HCT116 (cell line): ENCODE data around the gene TPGS1. TPM values are rescaled to one million over a fixed set of nuclear protein-coding genes. Genes with fewer than 3 reads are reported as not detected.

Experiments used
- ATAC-seq: fragments of 200-7000 bp; cut with Tn5 transposase; 2 replicates; pipeline ENCODE4 v1.9.1; 2020; ENCODE audit warnings: mild to moderate bottlenecking, moderate library complexity
- BruUV-seq: library from RNA; stranded (reverse); fragments of 400-500 nt; replicated peaks from 2 replicates; lab custom pipeline; 2021; lab: Mats Ljungman, UMichigan
- CTCF ChIA-PET: fragments of 300-600 bp; sonication (Branson Sonifier 250); formaldehyde crosslinking; loops from one replicate; lab custom pipeline; 2021; ENCODE audit warnings: antibody characterized with exemption; lab: Charles Lee
- POLR2A ChIA-PET: fragments of 300-600, 350-600 bp; sonication (Branson Sonifier 250); formaldehyde crosslinking; loops from one replicate; lab custom pipeline; 2021; ENCODE audit warnings: antibody characterized with exemption; lab: Charles Lee
- RAD21 ChIA-PET, 2 experiments: fragments of 300-600 bp; sonication (Branson Sonifier 250); formaldehyde crosslinking; loops; one replicate each; lab custom pipeline; 2023; ENCODE audit warnings: low total read pairs in 2 of 2; ENCODE audit not compliant: uncharacterized antibody in 2 of 2, unreplicated experiment in 2 of 2, low non-redundant PET in 1 of 2; lab: Charles Lee
- DNase-seq: peaks from one replicate; pipeline ENCODE4 v3.0.0-alpha.2; 2010; ENCODE audit warnings: low read depth, low spot score
- H2AFZ ChIP-seq: fragments of 200-600 bp; shearing (Covaris generic), sonication (generic); 2 replicates; pipeline ENCODE4 v1.6.1; 2017; ENCODE audit warnings: low read depth, mixed run types, mixed read lengths, antibody characterized with exemption, low read length; ENCODE audit not compliant: poor library complexity, severe bottlenecking
- H3K27ac ChIP-seq: 2 replicates; pipeline ENCODE4 v1.5.1; 2012; ENCODE audit warnings: low read depth, low read length
- H3K27me3 ChIP-seq: fragments of 200-600 bp; sonication (generic); 2 replicates; pipeline ENCODE4 v1.6.1; 2016; ENCODE audit warnings: mixed run types, low read length, mixed read lengths; ENCODE audit not compliant: insufficient read depth
- H3K36me3 ChIP-seq, 2 experiments: fragments of 200-500 bp in 1 of 2; fragments of 200-600 bp in 1 of 2; sonication (Bioruptor generic) in 1 of 2; sonication (generic) in 1 of 2; 2 replicates each; pipeline versions ENCODE4 v1.5.1 to v1.6.1; 2014 to 2016; ENCODE audit warnings: low read length in 2 of 2, inconsistent platforms in 1 of 2, mixed read lengths in 1 of 2, mixed run types in 1 of 2; ENCODE audit not compliant: insufficient read depth in 2 of 2, control insufficient read depth in 1 of 2
- H3K4me1 ChIP-seq, 2 experiments: fragments of 200-600 bp in 1 of 2; sonication (generic) in 1 of 2; 2 replicates each; pipeline versions ENCODE4 v1.5.1 to v1.6.1; 2012 to 2017; ENCODE audit warnings: low read length in 2 of 2, inconsistent platforms in 1 of 2, mild to moderate bottlenecking in 1 of 2, mixed read lengths in 1 of 2, mixed run types in 1 of 2, moderate library complexity in 1 of 2; ENCODE audit not compliant: insufficient read depth in 2 of 2, control insufficient read depth in 1 of 2
- H3K4me2 ChIP-seq: fragments of 200-600 bp; sonication (generic); 2 replicates; pipeline ENCODE4 v1.6.1; 2017; ENCODE audit warnings: mixed run types, low read length, mixed read lengths
- H3K4me3 ChIP-seq, 2 experiments: fragments of 200-600 bp in 1 of 2; sonication (generic) in 1 of 2; replicated peaks in 1 of 2; 2 replicates each; pipeline ENCODE4 v1.5.1; 2011 to 2016; ENCODE audit warnings: low read length in 2 of 2, control low read depth in 1 of 2, low read depth in 1 of 2, mild to moderate bottlenecking in 1 of 2, mixed read lengths in 1 of 2, mixed run types in 1 of 2
- H3K79me2 ChIP-seq: fragments of 200-600 bp; sonication (generic); 2 replicates; pipeline ENCODE4 v1.6.1; 2017; ENCODE audit warnings: mild to moderate bottlenecking, mixed run types, low read length, moderate library complexity, mixed read lengths; ENCODE audit not compliant: insufficient read depth
- H3K9ac ChIP-seq: fragments of 200-600 bp; sonication (generic); 2 replicates; pipeline ENCODE4 v1.6.1; 2016; ENCODE audit warnings: low read length, mixed read lengths
- H3K9me2 ChIP-seq: fragments of 200-600 bp; sonication (generic), shearing (Covaris generic); 2 replicates; pipeline ENCODE4 v1.6.1; 2017; ENCODE audit warnings: mixed run types, mild to moderate bottlenecking, moderate library complexity; ENCODE audit not compliant: insufficient read depth
- H3K9me3 ChIP-seq, 2 experiments: fragments of 200-500 bp in 1 of 2; fragments of 200-600 bp in 1 of 2; sonication (Bioruptor generic) in 1 of 2; sonication (generic) in 1 of 2; 2 replicates each; pipeline ENCODE4 v1.6.1; 2014 to 2017; ENCODE audit warnings: low read length in 2 of 2, mixed read lengths in 2 of 2, inconsistent platforms in 1 of 2, low read depth in 1 of 2, mild to moderate bottlenecking in 1 of 2, mixed run types in 1 of 2, moderate library complexity in 1 of 2; ENCODE audit not compliant: control insufficient read depth in 1 of 2, insufficient read depth in 1 of 2
- H4K20me1 ChIP-seq: fragments of 200-600 bp; sonication (generic), shearing (Covaris generic); 2 replicates; pipeline ENCODE4 v1.6.1; 2017; ENCODE audit warnings: mixed run types, mild to moderate bottlenecking, moderate library complexity; ENCODE audit not compliant: insufficient read depth
- CEBPB ChIP-seq: IDR thresholded peaks from 2 replicates; pipeline ENCODE4 v1.6.1; 2012; ENCODE audit warnings: low read depth
- EGR1 ChIP-seq: IDR thresholded peaks from 2 replicates; pipeline ENCODE4 v1.6.1; 2012; ENCODE audit warnings: low read depth
- ELF1 ChIP-seq: IDR thresholded peaks from 2 replicates; pipeline ENCODE4 v1.6.1; 2012; ENCODE audit warnings: low read depth, borderline replicate concordance
- EZH2 ChIP-seq: fragments of 200-600 bp; sonication (generic); IDR thresholded peaks from 2 replicates; pipeline ENCODE4 v1.6.1; 2017; ENCODE audit warnings: antibody characterized with exemption, mixed run types
- EZH2phosphoT487 ChIP-seq: fragments of 200-600 bp; IDR thresholded peaks from 2 replicates; pipeline ENCODE4 v1.6.1; 2018; ENCODE audit warnings: antibody characterized with exemption, borderline replicate concordance
- JUND ChIP-seq: IDR thresholded peaks from 2 replicates; pipeline ENCODE4 v1.6.1; 2012
- POLR2A ChIP-seq: IDR thresholded peaks from 2 replicates; pipeline ENCODE4 v1.7.0; 2011; ENCODE audit warnings: borderline replicate concordance; ENCODE audit not compliant: insufficient read depth, insufficient read length; ENCODE audit errors: extremely low read depth
- RAD21 ChIP-seq: IDR thresholded peaks from 2 replicates; pipeline ENCODE4 v1.6.1; 2012; ENCODE audit warnings: low read depth, mild to moderate bottlenecking
- SIN3A ChIP-seq: IDR thresholded peaks from 2 replicates; pipeline ENCODE4 v1.6.1; 2012; ENCODE audit warnings: low read depth
- SP1 ChIP-seq: IDR thresholded peaks from 2 replicates; pipeline ENCODE4 v1.6.1; 2012; ENCODE audit warnings: low read depth
- SRF ChIP-seq: IDR thresholded peaks from 2 replicates; pipeline ENCODE4 v1.6.1; 2012; ENCODE audit warnings: low read depth
- TCF7L2 ChIP-seq: IDR thresholded peaks from 2 replicates; pipeline ENCODE4 v1.7.0; 2011; ENCODE audit warnings: borderline replicate concordance, inconsistent platforms; ENCODE audit not compliant: insufficient read depth, insufficient read length; ENCODE audit errors: extremely low read depth
- ZFX ChIP-seq: fragments of 450-650 bp; IDR thresholded peaks from 2 replicates; pipeline ENCODE4 v1.6.1; 2017
- ZNF274 ChIP-seq: fragments of 200-500 bp; sonication (Bioruptor generic); IDR thresholded peaks from 2 replicates; pipeline ENCODE4 v1.6.1; 2014; ENCODE audit warnings: mild to moderate bottlenecking, low read depth, low read length, inconsistent platforms
- intact Hi-C: fragments of 100-400 bp; cut with micrococcal nuclease; formaldehyde crosslinking; loops from 2 replicates; pipeline ENCODE4 v1.10.0; 2022
- total RNA-seq: library from RNA; stranded (reverse); gene quantifications from one replicate; pipeline ENCODE4 v1.2.1, GENCODE V29; 2021; ENCODE audit not compliant: unreplicated experiment
- TF ChIP-seq, protein P1 (sequence below): IDR thresholded peaks from 2 replicates; pipeline ENCODE4 v1.6.1; 2012
- TF ChIP-seq, protein P2 (sequence below), 3 experiments: fragments of 200-600 bp in 1 of 3; sonication (generic) in 1 of 3; IDR thresholded peaks in 2 of 3; conservative IDR thresholded peaks in 1 of 3; 2 replicates each; pipeline ENCODE4 v1.5.1; 2012 to 2017; ENCODE audit warnings: low read depth in 2 of 3, low read length in 2 of 3, antibody characterized with exemption in 1 of 3, borderline replicate concordance in 1 of 3, control low read depth in 1 of 3, mild to moderate bottlenecking in 1 of 3, mixed read lengths in 1 of 3, mixed run types in 1 of 3, moderate library complexity in 1 of 3; ENCODE audit not compliant: insufficient read depth in 1 of 3
- TF ChIP-seq, protein P3 (sequence below): IDR thresholded peaks from 2 replicates; pipeline ENCODE4 v1.6.1; 2011; ENCODE audit warnings: mild to moderate bottlenecking, low read length, moderate library complexity; ENCODE audit not compliant: insufficient replicate concordance; ENCODE audit errors: extremely low read depth
- TF ChIP-seq, protein P4 (sequence below): IDR thresholded peaks from 2 replicates; pipeline ENCODE4 v1.6.1; 2012

The TPGS1 gene
- total RNA-seq, 1 experiment from 2014 or later, result 19.1 TPM

DNA sequence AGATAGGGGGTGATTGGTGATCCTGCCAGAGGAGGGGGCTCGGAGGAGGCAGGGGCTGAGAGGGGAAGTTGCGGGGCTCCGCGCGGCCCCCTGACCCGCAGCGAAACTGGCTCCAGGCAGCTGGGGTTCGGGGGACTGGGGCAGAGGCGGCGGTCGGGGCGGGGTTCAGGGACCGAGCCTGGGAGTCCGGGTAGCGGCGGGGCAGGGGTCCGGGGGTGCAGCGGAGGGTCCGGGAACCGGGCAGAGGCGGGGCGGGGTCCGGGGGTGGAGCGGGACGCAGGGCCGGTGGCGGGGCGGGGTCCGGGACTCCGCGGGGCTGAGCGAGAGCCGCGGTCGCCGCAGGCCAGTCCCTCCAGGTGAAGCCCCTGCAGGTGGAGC, 9.8 kb upstream of the TPGS1 start:
- Histone ChIP-seq H3K4me2 (no peak overlapping the region), H3K9me2 (no peaks in the 10 kb centered on the region), H4K20me1 (no peaks in the 10 kb centered on the region), H3K27ac (no peak overlapping the region), H3K36me3 (no peaks in the 10 kb centered on the region), H3K79me2 (no peaks in the 10 kb centered on the region), H3K4me3 (no peak overlapping the region), H2AFZ (no peak overlapping the region), H3K9me3 (no peaks in the 10 kb centered on the region; a peak in 1 of 4 replicates), H3K4me1 (peaks cover 2 to 10% of the 10 kb centered on the region in 2 experiments; a peak in 3 of 4 replicates), H3K27me3 (no peaks in the 10 kb centered on the region), H3K9ac (no peak overlapping the region)
- POLR2A ChIA-PET, result no interaction called here
- TF ChIP-seq SP1 (no peak), ELF1 (no peak), EZH2phosphoT487 (no peak), EGR1 (no peak), CEBPB (no peak), SRF (no peak), EZH2 (no peak), ZNF274 (no peak), POLR2A (no peak), RAD21 (no peak), JUND (no peak), ZFX (no peak), SIN3A (no peak), TCF7L2 (no peak)
- TF ChIP-seq, protein P1, sequence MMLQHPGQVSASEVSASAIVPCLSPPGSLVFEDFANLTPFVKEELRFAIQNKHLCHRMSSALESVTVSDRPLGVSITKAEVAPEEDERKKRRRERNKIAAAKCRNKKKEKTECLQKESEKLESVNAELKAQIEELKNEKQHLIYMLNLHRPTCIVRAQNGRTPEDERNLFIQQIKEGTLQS, result no peak
- TF ChIP-seq, protein P2, sequence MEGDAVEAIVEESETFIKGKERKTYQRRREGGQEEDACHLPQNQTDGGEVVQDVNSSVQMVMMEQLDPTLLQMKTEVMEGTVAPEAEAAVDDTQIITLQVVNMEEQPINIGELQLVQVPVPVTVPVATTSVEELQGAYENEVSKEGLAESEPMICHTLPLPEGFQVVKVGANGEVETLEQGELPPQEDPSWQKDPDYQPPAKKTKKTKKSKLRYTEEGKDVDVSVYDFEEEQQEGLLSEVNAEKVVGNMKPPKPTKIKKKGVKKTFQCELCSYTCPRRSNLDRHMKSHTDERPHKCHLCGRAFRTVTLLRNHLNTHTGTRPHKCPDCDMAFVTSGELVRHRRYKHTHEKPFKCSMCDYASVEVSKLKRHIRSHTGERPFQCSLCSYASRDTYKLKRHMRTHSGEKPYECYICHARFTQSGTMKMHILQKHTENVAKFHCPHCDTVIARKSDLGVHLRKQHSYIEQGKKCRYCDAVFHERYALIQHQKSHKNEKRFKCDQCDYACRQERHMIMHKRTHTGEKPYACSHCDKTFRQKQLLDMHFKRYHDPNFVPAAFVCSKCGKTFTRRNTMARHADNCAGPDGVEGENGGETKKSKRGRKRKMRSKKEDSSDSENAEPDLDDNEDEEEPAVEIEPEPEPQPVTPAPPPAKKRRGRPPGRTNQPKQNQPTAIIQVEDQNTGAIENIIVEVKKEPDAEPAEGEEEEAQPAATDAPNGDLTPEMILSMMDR (IDR thresholded peaks at IDR 0.05 in 2 of 3, conservative IDR thresholded peaks at IDR 0.05 in 1 of 3; ENCODE audit: borderline replicate concordance in 1 of 3, insufficient read depth in 1 of 3, low read depth in 2 of 3, low read length in 2 of 3), result no peak
- TF ChIP-seq, protein P3, sequence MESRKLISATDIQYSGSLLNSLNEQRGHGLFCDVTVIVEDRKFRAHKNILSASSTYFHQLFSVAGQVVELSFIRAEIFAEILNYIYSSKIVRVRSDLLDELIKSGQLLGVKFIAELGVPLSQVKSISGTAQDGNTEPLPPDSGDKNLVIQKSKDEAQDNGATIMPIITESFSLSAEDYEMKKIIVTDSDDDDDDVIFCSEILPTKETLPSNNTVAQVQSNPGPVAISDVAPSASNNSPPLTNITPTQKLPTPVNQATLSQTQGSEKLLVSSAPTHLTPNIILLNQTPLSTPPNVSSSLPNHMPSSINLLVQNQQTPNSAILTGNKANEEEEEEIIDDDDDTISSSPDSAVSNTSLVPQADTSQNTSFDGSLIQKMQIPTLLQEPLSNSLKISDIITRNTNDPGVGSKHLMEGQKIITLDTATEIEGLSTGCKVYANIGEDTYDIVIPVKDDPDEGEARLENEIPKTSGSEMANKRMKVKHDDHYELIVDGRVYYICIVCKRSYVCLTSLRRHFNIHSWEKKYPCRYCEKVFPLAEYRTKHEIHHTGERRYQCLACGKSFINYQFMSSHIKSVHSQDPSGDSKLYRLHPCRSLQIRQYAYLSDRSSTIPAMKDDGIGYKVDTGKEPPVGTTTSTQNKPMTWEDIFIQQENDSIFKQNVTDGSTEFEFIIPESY, result no peak
- TF ChIP-seq, protein P4, sequence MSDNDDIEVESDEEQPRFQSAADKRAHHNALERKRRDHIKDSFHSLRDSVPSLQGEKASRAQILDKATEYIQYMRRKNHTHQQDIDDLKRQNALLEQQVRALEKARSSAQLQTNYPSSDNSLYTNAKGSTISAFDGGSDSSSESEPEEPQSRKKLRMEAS, result no peak
- RAD21 ChIA-PET, result no interaction called here
- ATAC-seq, result no peak
- CTCF ChIA-PET, result interaction anchor here (1.0 to 1.1 kb wide), 2 partner anchors 9 to 13 kb away, joined by 3 to 4 read pairs; no protein-coding TSS in a partner anchor
- no peak for DNase-seq
- intact Hi-C loops, result no loop called here
- no TSS peak for BruUV-seq
